NCI-H1694 treated with DMSO at 0.1 percent for 48 hours (cell line): ENCODE measurements around the gene MCM5.
A peak's percentile ranks its signal among the peaks of the same experiment; 100 is the strongest.

ENCODE experiments used
- DNase-seq: peaks from one replicate; lab custom pipeline; 2025; lab: John Stamatoyannopoulos, UW

The MCM5 gene

DNA sequence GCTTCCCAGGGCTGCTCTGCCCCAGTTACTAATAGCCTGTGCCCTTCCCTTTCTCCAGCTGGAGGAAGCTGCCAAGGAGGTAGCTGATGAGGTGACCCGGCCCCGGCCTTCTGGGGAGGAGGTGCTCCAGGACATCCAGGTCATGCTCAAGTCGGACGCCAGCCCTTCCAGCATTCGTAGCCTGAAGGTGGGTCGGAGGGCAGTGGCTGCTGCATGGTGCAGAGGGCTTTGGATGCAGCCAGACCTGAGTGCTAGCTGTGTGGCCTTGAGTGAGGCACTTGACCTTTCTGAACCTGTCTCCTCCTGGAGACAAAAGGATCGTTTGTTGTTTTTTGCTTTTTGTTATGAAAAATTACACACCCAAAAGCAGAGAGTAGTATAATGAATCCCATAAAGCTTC is 3.4 kb downstream of the MCM5 start:
- DNase-seq = no peak

DNA sequence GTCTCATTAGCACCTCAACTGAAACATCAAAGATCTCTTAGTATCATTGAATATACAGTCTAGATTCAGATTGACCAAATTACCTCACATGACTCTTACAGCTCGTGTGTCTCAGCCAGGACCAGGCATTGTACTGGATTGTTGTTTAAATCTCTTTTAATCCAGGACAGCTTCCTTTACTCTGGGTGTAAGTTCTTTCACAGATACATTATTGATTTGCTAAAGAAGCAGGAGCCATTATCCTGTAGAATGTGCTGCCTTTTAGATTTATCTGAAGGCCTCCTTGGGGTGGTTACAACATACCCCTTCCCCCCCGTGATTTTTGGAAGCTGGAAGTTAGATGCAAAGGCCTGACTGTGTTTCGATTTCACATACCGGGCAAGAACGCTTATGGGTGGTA is 4.2 kb downstream of the MCM5 start:
- DNase-seq = no peak

DNA sequence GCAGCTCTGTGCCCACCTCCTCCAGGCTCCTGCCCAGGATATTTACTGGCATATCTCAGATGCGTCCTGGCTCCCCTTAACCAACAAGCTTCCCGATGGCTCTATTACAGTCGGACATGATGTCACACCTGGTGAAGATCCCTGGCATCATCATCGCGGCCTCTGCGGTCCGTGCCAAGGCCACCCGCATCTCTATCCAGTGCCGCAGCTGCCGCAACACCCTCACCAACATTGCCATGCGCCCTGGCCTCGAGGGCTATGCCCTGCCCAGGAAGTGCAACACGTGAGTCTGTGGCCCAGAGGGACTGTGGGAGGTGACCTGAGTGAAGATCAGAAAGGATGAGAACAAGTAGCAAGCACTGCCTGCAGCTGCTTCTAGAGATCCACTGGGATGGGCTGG is 6.5 kb downstream of the MCM5 start:
- no peak for DNase-seq

DNA sequence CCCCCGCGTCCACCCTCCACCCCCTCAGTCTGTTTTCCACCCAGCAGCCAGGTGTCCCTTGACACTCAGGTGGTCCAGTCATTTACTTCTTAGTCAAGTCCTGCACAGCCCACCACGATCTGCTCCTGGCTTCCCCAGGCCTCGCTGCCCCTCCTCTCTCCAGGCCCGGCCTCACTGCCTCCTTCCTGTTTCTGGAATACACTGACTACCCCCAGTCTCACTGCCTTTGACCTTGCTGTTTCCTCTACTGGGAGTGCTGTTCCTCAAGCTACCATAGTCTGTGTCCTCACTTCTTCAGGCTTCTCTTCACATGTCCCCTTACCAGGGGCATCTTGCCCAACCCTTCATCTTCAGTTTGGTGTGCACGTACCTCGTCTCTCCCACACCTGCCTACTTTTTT is 7.4 kb downstream of the MCM5 start:
- no peak for DNase-seq

DNA sequence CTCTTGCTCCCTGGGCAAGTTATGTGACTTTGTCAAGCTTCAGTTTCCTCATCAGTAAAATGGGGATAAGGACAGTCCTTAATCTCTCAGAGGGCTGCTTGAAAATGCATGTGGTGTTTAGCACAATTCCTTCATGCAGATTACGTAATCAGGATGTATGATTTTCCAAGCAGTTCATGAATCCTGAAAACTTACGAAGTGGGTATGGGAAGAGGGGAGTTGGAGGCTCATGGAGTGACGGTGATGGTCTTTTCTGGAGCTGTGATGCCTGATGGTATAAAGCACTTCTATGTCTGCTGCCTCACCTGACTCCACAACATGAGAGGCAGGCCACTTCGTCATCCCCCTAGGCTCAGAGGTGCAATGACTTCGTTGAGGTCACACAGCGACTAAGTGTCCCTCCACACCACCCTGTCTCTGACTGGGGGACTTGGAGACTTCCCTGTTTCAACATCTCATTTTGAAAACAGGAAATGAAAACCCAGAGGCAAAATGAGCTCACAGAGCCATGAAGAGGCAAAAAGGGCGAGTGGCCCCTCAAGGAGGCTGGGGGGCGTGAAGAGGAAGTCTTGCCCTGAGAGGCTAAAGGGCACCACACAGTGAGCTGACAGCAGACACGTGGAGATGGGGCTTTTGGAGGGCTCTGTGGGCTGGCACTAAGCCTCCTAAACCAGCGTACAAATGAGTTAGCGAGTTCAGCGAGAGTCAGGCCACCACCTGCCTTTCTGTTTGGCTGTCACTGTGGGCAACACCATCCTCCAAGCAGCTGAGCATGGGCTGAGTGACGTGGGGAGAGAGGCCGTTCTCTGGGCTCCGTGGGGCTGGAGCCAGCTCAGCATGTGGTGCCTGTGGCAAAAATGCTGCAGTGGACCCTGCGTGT is 10.1 kb downstream of the MCM5 start:
- DNase-seq = no peak

DNA sequence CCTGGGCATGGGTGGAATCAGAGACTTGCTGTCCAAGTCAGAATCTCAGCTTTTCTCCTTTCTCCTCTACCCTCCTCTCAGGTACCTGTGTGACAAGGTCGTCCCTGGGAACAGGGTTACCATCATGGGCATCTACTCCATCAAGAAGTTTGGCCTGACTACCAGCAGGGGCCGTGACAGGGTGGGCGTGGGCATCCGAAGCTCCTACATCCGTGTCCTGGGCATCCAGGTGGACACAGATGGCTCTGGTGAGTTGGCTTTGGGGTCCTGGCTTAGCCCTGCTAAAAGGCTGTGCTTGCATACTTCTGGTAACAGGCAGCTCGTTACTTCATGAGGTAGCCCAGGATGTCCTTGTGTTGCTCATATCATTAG is 10.7 kb downstream of the MCM5 start:
- DNase-seq = no peak

DNA sequence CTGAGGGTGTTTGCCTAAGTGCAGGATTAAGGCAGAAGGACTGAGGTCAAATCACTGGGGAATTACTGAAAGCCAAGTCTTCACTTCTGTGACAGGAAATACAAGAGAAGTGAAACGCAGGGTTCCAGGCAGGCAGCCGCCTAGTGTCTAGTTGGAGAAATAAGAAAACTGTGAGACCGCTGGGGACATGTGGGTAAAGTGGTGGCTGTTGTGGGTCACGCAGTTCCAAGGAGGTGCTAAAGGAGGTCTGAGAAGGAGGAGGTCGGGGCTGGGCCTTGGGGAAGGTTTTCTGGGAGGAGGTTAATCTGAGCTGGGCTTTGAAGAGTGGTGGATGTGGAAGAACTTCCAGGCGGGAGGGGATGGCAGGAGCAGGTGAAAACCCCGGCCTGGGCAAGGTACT is 11.2 kb downstream of the MCM5 start:
- DNase-seq = no peak

DNA sequence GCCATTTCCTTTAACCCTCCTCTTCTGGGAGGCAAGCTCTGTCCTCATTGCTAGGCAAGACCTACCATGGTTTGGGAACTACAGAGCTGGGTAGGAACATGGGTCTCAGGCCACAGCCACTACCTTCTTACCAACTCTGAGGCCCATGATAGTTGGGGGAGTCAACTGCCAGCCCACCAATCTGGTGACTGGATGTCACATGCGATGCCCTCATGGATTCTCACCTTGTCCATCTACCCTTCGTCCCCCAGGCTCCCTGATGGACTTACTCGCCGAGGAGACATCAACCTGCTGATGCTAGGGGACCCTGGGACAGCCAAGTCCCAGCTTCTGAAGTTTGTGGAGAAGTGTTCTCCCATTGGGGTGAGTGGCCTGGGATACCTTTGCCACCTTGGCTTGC is 13.7 kb downstream of the MCM5 start:
- DNase-seq = no peak

DNA sequence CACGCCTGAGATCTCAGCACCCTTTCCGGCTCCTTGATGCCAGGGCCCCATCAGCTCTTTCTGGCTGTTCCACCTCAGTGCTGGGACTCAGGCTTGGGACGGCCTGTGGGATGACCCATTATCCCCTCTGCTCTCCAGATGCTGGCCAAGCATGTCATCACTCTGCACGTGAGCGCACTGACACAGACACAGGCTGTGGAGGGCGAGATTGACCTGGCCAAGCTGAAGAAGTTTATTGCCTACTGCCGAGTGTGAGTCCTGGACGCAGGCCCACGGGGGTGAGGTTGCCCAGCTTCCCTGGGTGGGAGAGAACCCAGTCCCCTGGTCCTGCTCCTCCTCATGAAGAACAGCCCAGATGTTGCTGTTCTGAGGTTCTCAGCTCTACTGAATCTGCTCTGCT is 17.7 kb downstream of the MCM5 start:
- DNase-seq = no peak

DNA sequence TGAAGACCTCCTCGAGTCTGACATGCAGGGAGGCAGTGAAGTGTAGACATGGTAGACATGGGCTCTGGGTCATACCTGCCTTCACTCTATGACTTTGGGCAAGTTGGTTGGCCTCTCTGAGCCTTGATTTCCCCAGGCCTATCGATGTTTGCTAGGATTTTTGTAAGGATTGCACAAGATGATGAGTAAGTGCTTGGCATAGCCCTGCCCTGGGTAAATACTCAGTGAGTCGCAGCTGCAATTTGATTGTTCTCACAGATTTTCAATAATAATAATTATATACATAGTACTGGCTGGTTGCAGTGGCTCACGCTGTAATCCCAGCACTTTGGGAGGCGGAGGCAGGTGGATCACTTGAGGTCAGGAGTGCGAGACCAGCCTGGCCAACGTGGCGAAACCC is 18.1 kb downstream of the MCM5 start:
- no peak for DNase-seq

DNA sequence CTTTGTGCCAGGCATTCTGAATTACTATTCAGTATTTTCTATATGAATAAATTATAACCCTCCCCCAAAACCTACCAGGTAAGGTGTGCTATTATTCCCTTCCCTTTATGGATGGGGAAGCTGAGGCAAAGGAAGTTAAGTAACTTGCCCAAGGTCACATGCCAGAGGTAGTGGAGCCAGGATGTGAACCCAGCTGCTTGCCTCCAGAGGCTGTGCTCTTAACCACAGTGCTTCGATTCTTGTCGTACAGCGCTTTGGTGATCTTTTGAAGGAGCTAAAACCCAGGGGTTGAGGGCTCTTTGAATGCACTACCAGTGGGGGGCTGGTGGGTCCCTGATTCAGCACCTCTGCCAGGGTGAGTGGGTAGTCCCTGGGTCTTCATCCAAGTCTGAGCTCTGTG is 18.8 kb downstream of the MCM5 start:
- DNase-seq = no peak

DNA sequence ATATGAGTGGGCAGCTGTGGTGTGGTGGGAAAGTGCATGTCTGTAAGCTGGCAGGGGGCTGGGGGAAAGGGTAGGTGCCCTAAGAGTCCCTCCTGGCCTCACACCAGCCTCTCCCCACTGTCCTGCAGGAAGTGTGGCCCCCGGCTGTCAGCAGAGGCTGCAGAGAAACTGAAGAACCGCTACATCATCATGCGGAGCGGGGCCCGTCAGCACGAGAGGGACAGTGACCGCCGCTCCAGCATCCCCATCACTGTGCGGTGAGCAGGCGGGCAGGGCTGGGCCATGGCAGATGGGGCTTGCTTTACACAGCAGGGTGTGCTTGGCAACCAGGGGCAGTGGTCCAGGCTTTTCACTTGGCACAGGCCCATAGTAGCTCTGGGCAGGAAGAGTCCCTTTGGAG is 19.8 kb downstream of the MCM5 start:
- no peak for DNase-seq

DNA sequence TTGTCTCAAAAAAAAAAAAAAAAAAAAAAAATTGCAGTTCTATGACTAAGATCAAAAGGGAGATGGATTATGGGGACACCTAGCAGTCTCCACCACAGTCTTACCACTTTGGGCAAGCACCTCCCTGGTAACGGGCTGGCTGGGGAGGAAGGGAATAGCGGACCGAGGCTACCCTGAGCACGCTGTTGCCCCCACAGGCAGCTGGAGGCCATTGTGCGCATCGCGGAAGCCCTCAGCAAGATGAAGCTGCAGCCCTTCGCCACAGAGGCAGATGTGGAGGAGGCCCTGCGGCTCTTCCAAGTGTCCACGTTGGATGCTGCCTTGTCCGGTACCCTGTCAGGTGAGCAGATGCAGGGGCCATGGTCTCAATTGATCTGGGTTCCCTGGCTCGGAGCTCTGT is 21.2 kb downstream of the MCM5 start:
- DNase-seq = no peak

DNA sequence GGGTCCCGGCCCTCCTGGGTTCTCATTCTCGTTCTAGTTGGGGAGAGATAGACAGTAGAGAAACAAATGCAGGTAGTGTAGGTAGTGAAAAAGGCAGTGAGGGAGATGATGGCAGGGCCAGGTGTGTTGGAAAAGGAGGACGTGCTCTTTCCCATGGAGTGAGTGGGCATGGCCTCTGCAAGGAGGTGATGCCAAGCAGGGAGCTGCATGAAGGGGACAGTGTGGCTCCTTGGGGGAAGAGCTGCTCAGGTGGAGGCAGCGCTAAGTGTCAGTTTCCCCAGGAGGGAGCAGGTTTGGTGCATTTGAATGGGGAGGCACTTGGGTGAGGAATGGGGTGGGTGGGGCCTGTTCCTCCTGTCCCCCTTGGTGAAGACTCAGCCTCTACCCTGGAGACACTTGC is 22.2 kb downstream of the MCM5 start:
- no peak for DNase-seq

DNA sequence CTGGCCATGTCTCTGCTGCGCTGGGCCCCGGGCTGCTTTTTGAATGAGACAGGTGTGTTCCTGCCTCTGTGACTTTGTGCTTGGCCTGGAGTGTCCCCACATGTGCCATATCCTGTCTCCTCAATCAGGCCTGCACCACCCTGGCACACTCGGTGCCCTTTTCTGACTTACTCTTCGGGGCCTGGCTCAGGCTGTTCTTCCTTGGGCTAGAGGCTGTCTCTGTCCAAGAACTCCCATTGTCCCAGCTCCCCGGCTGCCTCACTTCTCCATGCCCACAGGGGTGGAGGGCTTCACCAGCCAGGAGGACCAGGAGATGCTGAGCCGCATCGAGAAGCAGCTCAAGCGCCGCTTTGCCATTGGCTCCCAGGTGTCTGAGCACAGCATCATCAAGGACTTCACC is 23.0 kb downstream of the MCM5 start:
- DNase-seq = no peak

DNA sequence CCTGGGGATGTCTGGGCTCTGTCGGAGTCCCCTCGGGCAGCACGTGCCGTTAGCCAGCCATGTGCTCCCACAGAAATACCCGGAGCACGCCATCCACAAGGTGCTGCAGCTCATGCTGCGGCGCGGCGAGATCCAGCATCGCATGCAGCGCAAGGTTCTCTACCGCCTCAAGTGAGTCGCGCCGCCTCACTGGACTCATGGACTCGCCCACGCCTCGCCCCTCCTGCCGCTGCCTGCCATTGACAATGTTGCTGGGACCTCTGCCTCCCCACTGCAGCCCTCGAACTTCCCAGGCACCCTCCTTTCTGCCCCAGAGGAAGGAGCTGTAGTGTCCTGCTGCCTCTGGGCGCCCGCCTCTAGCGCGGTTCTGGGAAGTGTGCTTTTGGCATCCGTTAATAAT is 24.1 kb downstream of the MCM5 start:
- DNase-seq = no peak

DNA sequence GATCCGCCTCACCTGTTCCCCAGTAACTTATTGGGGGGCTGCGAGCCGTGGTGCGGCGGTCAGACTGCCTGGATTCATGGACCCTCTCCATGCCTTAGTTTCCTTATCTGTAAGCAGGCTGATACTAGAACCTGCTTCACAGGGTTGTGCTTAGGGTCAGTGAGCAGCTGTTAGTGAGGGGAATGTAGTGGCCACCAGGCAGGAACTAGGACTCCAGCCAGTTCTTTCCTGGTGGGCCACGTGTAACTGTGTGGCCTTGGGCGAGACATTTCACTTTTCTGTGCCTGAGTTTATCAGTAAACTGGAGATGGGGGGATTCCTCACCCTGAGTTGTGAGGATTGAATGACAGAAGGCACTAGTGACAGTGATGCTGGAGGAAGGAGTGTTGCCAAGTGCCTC is 24.8 kb downstream of the MCM5 start:
- DNase-seq = no peak

DNA sequence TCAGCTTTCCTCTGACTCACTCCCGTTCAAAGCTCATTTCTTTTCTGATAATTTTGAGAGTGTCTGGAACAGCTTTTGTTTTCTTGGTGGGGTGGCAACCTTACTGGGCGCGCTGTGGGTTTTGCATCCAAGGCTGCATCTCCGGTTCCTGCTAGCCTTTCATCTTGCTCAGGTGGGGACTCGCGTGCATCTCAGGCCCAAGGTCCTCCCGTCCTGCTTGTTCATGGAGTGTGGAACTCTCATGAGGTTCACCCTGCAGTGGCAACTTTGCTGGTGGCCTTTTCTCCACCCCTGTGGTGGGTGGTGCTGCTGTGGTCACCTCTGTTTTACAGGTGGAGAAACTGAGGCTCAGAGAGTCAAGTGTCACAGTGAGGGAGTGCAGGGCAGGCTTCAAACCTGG is 25.6 kb downstream of the MCM5 start:
- DNase-seq = no peak

DNA sequence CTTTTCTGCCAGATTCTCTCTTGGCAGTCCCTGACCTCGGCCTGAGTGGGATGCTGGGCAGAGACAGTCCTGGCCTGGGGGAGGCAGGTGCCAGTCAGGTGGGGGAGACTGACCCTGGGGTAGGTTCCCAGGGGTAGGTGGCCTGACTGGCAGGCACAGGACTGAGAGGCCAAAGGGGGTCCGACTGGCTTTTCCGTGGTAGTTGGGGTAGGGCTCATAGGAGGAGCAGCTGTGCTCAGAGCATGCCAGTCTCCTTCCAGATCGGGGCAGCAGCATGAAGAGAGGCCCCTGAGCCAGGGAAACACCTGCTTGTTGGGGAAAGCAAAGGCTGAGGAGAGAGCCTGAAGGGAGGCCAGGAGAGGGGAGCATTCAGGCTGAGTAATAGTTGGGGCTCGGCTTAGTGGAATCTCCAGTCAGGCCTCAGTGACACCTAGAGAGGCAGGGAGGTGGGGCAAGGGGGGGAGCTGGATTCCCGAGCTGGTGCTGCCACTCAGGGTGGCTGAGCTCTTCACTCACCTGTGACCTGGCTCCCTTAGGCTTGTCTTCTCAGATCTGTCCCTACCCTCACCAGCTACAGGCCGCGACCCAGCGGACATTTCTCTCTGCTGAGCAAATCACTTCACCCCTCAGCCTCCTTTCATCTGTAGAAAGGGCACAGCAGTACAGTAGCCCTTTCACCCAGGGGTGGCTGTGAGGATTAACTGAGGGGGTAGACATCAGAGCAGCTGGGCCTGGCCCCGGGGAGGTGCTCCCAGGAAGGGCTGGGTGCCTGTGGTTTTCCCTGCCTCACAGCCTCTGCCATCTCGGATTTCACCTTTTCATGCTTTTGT is 26.2 kb downstream of the MCM5 start:
- no peak for DNase-seq

DNA sequence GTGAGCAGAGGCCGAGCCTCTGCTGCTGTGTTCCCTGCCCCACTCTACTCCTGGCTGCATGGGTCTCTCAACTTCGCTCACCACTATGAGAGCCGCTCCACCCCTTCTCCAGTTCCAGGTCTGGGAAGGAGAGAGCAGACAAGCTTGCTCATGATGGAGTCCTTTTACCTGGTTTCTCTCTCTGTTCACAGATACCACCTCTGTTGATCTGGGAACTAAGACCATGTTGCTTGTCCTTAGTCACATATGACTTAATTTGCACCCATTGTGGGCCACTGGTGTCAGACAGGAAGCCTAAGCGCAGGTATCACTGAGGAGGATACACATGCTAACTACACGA is 26.8 kb downstream of the MCM5 start:
- DNase-seq = no peak

DNA sequence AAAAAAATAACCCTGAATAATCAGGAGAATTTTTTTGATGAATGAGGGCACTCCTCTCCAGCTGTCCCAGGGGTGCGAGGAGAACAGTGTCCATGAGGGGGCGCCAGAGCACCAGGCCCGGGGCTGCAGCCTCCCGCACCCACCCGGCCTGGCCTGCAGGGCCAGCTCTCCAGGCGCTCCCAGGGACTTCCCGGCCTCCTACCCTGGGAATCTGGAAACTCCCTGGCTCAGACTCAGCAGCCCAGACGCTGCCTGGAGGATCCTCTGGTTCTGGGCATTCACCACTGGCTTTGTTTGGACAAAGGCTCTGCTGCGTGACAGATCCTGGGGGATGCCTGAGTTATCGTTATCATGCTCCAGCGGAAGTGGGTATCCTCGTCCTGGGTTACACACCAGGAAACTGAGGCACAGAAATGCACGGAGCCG is 31.0 kb downstream of the MCM5 start:
- DNase-seq = peak; percentile 8

DNA sequence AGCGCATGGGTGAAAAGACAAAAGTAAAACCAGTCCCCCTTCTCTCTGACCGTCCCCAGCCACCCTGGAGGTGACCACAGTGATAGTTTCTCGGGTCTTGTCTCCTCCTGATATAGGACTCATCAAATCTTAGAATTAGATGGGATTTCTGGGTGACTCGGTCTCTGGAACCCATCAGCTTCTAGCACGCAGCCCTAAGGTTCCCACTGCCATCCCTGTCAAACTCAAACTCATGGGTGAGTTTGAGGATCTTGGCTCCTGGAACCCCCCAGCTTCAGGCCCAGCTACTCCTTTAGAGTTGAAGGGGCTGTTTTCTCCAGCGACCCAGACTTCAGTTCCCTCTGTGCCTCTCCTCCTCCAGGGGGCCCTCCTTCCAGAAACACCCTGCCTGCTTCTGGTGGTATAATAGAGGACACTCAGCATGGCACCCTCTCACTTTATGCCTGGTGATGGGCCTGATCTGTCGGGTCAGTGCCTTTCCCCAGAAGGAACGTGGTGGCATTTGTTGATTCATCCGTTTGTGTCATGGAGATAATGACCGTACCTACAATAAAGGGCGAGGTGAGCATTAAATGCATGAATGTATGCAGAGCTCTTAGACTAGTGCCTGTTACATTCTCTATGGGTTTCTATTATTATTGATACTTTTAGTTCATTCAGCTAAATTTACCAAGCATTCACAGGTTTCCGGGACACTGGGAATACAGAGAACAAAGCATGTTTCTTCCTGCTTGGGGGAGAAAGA is 31.7 kb downstream of the MCM5 start:
- DNase-seq = no peak
